ENCODE data around the gene NKD2. TPM values are rescaled to one million over a fixed set of nuclear protein-coding genes. Genes with fewer than 3 reads are reported as not detected.

The NKD2 gene
- total and polyA plus RNA-seq, 2 experiments from 2014 or later: 9.0 to 11.9 TPM

DNA sequence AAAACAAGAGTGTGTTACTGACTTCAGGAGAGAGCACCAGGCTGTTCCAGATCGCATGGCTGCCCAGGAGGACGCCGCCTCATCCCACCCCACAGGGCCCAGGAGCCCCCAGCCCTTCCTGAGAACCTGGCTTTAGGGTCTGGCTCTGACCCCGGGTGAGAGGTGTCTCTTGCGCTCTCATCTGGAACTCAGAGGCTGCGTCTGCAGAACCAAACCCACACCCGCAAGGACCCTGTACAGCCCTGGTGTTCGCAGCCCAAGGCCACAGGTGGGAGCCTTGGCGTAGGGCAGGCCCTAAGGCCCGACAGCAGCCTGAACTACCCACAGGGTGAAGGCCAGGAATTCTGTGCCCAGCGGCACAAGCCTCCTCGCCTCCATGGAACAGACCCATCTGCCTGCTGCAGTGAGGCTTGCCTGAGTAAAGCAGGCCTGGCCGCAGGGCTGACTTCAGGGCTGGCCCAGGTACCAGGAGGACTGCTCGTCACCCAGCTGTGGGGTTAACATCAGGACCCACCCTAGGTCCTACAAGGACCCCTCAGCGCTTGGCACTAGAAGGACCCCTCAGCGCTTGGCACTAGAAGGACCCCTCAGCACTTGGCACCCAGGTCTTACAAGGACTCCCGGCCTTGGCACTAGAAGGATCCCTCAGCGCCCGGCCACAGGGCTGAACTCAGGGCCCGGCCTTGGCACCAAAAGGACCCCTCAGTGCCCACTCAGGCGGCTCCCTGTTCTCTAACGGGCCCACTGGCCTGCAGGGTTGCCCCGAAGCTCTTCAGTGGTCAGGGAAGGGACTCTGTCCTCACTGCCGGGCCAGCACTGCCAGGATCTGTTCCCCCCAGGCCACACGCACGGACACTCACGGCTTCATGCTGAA is 48.2 kb downstream of the NKD2 start:
- no peak overlapping the region for H3K4me2 ChIP-seq
- no peak for TF ChIP-seq EZH2 (IDR thresholded peaks at IDR 0.05; ENCODE audit: low read depth, unreplicated experiment)
- TF ChIP-seq, protein P1, sequence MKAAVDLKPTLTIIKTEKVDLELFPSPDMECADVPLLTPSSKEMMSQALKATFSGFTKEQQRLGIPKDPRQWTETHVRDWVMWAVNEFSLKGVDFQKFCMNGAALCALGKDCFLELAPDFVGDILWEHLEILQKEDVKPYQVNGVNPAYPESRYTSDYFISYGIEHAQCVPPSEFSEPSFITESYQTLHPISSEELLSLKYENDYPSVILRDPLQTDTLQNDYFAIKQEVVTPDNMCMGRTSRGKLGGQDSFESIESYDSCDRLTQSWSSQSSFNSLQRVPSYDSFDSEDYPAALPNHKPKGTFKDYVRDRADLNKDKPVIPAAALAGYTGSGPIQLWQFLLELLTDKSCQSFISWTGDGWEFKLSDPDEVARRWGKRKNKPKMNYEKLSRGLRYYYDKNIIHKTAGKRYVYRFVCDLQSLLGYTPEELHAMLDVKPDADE (IDR thresholded peaks at IDR 0.05): no peak
- no peak for TF ChIP-seq CREB1 (CRISPR knock-in tag; IDR thresholded peaks at IDR 0.05; ENCODE audit: low read depth)
- TF ChIP-seq EZH2phosphoT487 (IDR thresholded peaks at IDR 0.05; ENCODE audit: unreplicated experiment): no peak
- TF ChIP-seq JUNB (IDR thresholded peaks at IDR 0.05; ENCODE audit: unreplicated experiment): no peak
- no peak for TF ChIP-seq ZNF462 (CRISPR knock-in tag; IDR thresholded peaks at IDR 0.05)
- TF ChIP-seq, protein P2, sequence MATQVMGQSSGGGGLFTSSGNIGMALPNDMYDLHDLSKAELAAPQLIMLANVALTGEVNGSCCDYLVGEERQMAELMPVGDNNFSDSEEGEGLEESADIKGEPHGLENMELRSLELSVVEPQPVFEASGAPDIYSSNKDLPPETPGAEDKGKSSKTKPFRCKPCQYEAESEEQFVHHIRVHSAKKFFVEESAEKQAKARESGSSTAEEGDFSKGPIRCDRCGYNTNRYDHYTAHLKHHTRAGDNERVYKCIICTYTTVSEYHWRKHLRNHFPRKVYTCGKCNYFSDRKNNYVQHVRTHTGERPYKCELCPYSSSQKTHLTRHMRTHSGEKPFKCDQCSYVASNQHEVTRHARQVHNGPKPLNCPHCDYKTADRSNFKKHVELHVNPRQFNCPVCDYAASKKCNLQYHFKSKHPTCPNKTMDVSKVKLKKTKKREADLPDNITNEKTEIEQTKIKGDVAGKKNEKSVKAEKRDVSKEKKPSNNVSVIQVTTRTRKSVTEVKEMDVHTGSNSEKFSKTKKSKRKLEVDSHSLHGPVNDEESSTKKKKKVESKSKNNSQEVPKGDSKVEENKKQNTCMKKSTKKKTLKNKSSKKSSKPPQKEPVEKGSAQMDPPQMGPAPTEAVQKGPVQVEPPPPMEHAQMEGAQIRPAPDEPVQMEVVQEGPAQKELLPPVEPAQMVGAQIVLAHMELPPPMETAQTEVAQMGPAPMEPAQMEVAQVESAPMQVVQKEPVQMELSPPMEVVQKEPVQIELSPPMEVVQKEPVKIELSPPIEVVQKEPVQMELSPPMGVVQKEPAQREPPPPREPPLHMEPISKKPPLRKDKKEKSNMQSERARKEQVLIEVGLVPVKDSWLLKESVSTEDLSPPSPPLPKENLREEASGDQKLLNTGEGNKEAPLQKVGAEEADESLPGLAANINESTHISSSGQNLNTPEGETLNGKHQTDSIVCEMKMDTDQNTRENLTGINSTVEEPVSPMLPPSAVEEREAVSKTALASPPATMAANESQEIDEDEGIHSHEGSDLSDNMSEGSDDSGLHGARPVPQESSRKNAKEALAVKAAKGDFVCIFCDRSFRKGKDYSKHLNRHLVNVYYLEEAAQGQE (IDR thresholded peaks at IDR 0.05; ENCODE audit: unreplicated experiment): no peak
- no peak for TF ChIP-seq NANOG (IDR thresholded peaks at IDR 0.05; ENCODE audit: borderline replicate concordance)
- TF ChIP-seq ZNF331 (CRISPR knock-in tag; IDR thresholded peaks at IDR 0.05; ENCODE audit: low read depth): no peak
- TF ChIP-seq ZNF114 (CRISPR knock-in tag; IDR thresholded peaks at IDR 0.05): no peak
- no peak for TF ChIP-seq STAT1 (IDR thresholded peaks at IDR 0.05; ENCODE audit: unreplicated experiment)
- TF ChIP-seq, protein P3, sequence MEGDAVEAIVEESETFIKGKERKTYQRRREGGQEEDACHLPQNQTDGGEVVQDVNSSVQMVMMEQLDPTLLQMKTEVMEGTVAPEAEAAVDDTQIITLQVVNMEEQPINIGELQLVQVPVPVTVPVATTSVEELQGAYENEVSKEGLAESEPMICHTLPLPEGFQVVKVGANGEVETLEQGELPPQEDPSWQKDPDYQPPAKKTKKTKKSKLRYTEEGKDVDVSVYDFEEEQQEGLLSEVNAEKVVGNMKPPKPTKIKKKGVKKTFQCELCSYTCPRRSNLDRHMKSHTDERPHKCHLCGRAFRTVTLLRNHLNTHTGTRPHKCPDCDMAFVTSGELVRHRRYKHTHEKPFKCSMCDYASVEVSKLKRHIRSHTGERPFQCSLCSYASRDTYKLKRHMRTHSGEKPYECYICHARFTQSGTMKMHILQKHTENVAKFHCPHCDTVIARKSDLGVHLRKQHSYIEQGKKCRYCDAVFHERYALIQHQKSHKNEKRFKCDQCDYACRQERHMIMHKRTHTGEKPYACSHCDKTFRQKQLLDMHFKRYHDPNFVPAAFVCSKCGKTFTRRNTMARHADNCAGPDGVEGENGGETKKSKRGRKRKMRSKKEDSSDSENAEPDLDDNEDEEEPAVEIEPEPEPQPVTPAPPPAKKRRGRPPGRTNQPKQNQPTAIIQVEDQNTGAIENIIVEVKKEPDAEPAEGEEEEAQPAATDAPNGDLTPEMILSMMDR (conservative IDR thresholded peaks at IDR 0.05; ENCODE audit: low read depth in 2 of 2): no peak
- no peak for TF ChIP-seq POLR2AphosphoS5 (IDR thresholded peaks at IDR 0.05; ENCODE audit: low read depth)
- no peak for ATAC-seq
- no peaks in the 10 kb centered on the region for H3K27me3 ChIP-seq (ENCODE audit: insufficient read depth)
- H4K20me1 ChIP-seq (replicated peaks; ENCODE audit: insufficient read depth): no peaks in the 10 kb centered on the region; the same call in 1 of the 2 replicates
- H3K9me2 ChIP-seq (ENCODE audit: insufficient read depth): no peaks in the 10 kb centered on the region
- no peak overlapping the region for H2AFZ ChIP-seq
- Mint-ChIP-seq H3K27me3 (ENCODE audit: insufficient read depth, low read depth, poor library complexity) (peaks cover 7% of the 10 kb centered on the region), H3K36me3 (ENCODE audit: low read depth) (peaks cover 20% of the 10 kb centered on the region), H3K4me1 (no peaks in the 10 kb centered on the region), H3K9me3 (no peaks in the 10 kb centered on the region; the same call in 2 of the 3 replicates), H3K4me3 (no peak overlapping the region), H3K27ac (no peak overlapping the region)
- no peaks in the 10 kb centered on the region for H3K79me2 ChIP-seq (replicated peaks; ENCODE audit: insufficient read depth)
- no peak overlapping the region for H3K27ac ChIP-seq (ENCODE audit: low read depth)
- no peak for DNase-seq (ENCODE audit: low spot score)
- H3K4me3 ChIP-seq: no peak overlapping the region
- H3K36me3 ChIP-seq (ENCODE audit: insufficient read depth): no peaks in the 10 kb centered on the region
- H3F3A ChIP-seq (replicated peaks; ENCODE audit: low read depth): no peaks in the 10 kb centered on the region
- H3K4me1 ChIP-seq (ENCODE audit: insufficient read depth): no peaks in the 10 kb centered on the region

Measured in GM23338 (cell line).